Keratinocyte (primary cell): ENCODE results near the gene GID8. TPM values are rescaled to one million over a fixed set of nuclear protein-coding genes. Genes with fewer than 3 reads are reported as not detected.

Source experiments
- DNase-seq: peaks from one replicate; pipeline ENCODE4 v3.0.0-alpha.2; 2011; ENCODE audit warnings: low read depth, missing footprints, low spot score
- FAIRE-seq: peaks from 2 replicates; lab custom pipeline; 2011; peaks lifted over from hg19 to GRCh38; lab: Jason Lieb, UNC
- H2AFZ ChIP-seq: 2 replicates; pipeline ENCODE4 v1.6.0; 2012; ENCODE audit warnings: low read length, control low read depth, inconsistent platforms; ENCODE audit not compliant: control insufficient read depth
- H3K27ac ChIP-seq: 2 replicates; pipeline ENCODE4 v1.5.1; 2011; ENCODE audit warnings: low read length; ENCODE audit not compliant: control insufficient read depth, insufficient read depth
- H3K27me3 ChIP-seq: 3 replicates; pipeline ENCODE4 v1.6.0; 2011; ENCODE audit warnings: low read length; ENCODE audit not compliant: control insufficient read depth, insufficient read depth; ENCODE audit errors: extremely low read depth
- H3K36me3 ChIP-seq, 2 experiments: 2 replicates in 1 of 2; 3 replicates in 1 of 2; pipeline ENCODE4 v1.5.1; 2011; ENCODE audit warnings: low read length in 2 of 2, mild to moderate bottlenecking in 1 of 2; ENCODE audit not compliant: control insufficient read depth in 2 of 2, insufficient read depth in 2 of 2; ENCODE audit errors: extremely low read depth in 1 of 2
- H3K4me1 ChIP-seq: 3 replicates; pipeline ENCODE4 v1.5.1; 2011; ENCODE audit warnings: low read length; ENCODE audit not compliant: control insufficient read depth, insufficient read depth; ENCODE audit errors: extremely low read depth
- H3K4me2 ChIP-seq: 3 replicates; pipeline ENCODE4 v1.6.0; 2011; ENCODE audit warnings: low read depth, low read length; ENCODE audit not compliant: control insufficient read depth, insufficient read depth; ENCODE audit errors: extremely low read depth
- H3K4me3 ChIP-seq, 3 experiments: fragments of 200-600 bp in 1 of 3; sonication (generic) in 1 of 3; 2 replicates in 2 of 3; 3 replicates in 1 of 3; pipeline ENCODE4 v1.5.1; 2011 to 2016; ENCODE audit warnings: low read length in 3 of 3, mild to moderate bottlenecking in 3 of 3, control low read depth in 2 of 3, inconsistent platforms in 1 of 3, low read depth in 1 of 3, mixed read lengths in 1 of 3, mixed run types in 1 of 3, moderate library complexity in 1 of 3; ENCODE audit not compliant: control insufficient read depth in 2 of 3, insufficient read depth in 2 of 3; ENCODE audit errors: extremely low read depth in 1 of 3
- H3K79me2 ChIP-seq: 2 replicates; pipeline ENCODE4 v1.6.0; 2012; ENCODE audit warnings: low read length; ENCODE audit not compliant: control insufficient read depth, insufficient read depth
- H3K9ac ChIP-seq: 3 replicates; pipeline ENCODE4 v1.6.0; 2011; ENCODE audit warnings: low read length; ENCODE audit not compliant: control insufficient read depth, insufficient read depth; ENCODE audit errors: extremely low read depth
- H3K9me1 ChIP-seq: 3 replicates; pipeline ENCODE4 v1.6.0; 2011; ENCODE audit warnings: low read length; ENCODE audit not compliant: control insufficient read depth, insufficient read depth; ENCODE audit errors: extremely low read depth
- H3K9me3 ChIP-seq: 2 replicates; pipeline ENCODE4 v1.5.1; 2012; ENCODE audit warnings: low read depth, low read length; ENCODE audit not compliant: control insufficient read depth
- H4K20me1 ChIP-seq: 3 replicates; pipeline ENCODE4 v1.6.0; 2011; ENCODE audit warnings: low read length; ENCODE audit not compliant: control insufficient read depth, insufficient read depth; ENCODE audit errors: extremely low read depth
- EZH2 ChIP-seq: IDR thresholded peaks from one replicate; pipeline ENCODE4 v1.6.1; 2012; ENCODE audit warnings: inconsistent platforms, mild to moderate bottlenecking, low read length, moderate library complexity
- dilution Hi-C: fragments of 300-500 bp; cut with MboI; formaldehyde crosslinking; loops from one replicate; pipeline ENCODE4 v1.7.0; 2020; ENCODE audit warnings: low sequenced_read_pairs; ENCODE audit not compliant: extremely low pct_ligation_motif_present
- polyA plus RNA-seq, 5 experiments: library from polyadenylated mRNA; depleted of rRNA in 3 of 5; stranded (reverse) in 3 of 5; stranded (forward) in 1 of 5; unstranded in 1 of 5; fragments of >200 nt; gene quantifications; 1 replicate in 1 of 5; 2 replicates in 3 of 5; 3 replicates in 1 of 5; pipeline versions ENCODE4 v1.2.1 to v1.2.3, GENCODE V29; 2011 to 2012; ENCODE audit warnings: missing spikeins in 2 of 5, low read depth in 1 of 5, low replicate concordance in 1 of 5
- TF ChIP-seq, protein P1 (sequence below), 3 experiments: IDR thresholded peaks in 1 of 3; conservative IDR thresholded peaks in 1 of 3; optimal IDR thresholded peaks in 1 of 3; 2 replicates in 2 of 3; 3 replicates in 1 of 3; pipeline versions ENCODE3 to v1.5.1; 2011; ENCODE audit warnings: low read length in 3 of 3, mild to moderate bottlenecking in 3 of 3, moderate library complexity in 2 of 3, control low read depth in 1 of 3, inconsistent platforms in 1 of 3; ENCODE audit not compliant: insufficient read depth in 2 of 3; ENCODE audit errors: extremely low read depth in 1 of 3

The GID8 gene
- polyA plus RNA-seq, 1 donor (not counting 4 experiments of a cell fraction or from before 2014, with no cell fraction given), result 23.7 TPM

DNA sequence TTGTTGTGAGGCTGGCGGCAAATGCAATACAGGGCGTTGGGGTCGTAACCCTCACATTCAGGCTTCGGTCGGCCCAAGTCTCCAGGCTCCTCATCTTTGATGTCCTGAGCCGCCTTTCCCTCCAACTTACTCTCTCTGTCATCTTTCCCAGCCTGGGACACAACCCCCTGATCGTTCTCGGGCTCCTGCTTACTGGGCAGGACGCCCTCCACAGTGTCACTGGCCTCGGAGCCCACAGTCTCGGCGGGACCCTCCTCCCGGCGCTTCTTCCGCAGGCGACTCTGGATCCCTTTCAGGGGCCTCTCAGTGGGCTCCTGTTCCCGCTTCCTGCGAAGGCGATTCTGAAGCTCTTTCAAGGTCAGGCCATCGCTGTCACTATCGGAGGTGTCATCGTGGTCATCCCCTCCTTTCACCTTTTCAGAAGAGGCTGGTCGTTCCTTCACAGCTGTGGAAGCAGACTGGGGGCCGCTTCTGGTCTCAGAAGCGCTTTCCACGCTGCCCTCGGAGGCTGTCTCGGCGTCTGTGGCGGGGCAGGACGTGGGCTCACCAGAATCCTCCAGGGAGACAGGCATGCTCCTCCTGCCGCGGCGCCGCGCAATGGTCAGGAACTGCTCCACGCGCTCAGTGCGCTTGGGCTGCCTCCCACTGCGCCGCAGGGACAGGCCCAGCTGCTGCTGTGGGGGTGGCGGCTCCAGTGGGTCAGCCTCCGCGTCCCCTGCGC, 27.0 kb upstream of the GID8 start:
- H3K9me3 ChIP-seq, result no peaks in the 10 kb centered on the region
- H3K27me3 ChIP-seq, result no peaks in the 10 kb centered on the region
- FAIRE-seq (no peak), DNase-seq (no peak)
- TF ChIP-seq EZH2, result no peak
- TF ChIP-seq, protein P1, sequence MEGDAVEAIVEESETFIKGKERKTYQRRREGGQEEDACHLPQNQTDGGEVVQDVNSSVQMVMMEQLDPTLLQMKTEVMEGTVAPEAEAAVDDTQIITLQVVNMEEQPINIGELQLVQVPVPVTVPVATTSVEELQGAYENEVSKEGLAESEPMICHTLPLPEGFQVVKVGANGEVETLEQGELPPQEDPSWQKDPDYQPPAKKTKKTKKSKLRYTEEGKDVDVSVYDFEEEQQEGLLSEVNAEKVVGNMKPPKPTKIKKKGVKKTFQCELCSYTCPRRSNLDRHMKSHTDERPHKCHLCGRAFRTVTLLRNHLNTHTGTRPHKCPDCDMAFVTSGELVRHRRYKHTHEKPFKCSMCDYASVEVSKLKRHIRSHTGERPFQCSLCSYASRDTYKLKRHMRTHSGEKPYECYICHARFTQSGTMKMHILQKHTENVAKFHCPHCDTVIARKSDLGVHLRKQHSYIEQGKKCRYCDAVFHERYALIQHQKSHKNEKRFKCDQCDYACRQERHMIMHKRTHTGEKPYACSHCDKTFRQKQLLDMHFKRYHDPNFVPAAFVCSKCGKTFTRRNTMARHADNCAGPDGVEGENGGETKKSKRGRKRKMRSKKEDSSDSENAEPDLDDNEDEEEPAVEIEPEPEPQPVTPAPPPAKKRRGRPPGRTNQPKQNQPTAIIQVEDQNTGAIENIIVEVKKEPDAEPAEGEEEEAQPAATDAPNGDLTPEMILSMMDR (optimal IDR thresholded peaks at IDR 0.05 in 1 of 3, IDR thresholded peaks at IDR 0.05 in 1 of 3, conservative IDR thresholded peaks at IDR 0.05 in 1 of 3; ENCODE audit: extremely low read depth in 1 of 3, insufficient read depth in 2 of 3, low read length in 3 of 3), result no peak
- peaks cover 48 to 67% of the 10 kb centered on the region in 2 experiments for H3K36me3 ChIP-seq
- H3K27ac ChIP-seq, result no peak overlapping the region
- dilution Hi-C loops, result no loop called here
- no peak overlapping the region for H3K9ac ChIP-seq
- H3K4me3 ChIP-seq, result no peak overlapping the region
- no peak overlapping the region for H3K4me2 ChIP-seq
- H4K20me1 ChIP-seq, result peaks cover 31% of the 10 kb centered on the region
- H2AFZ ChIP-seq, result no peak overlapping the region
- no peaks in the 10 kb centered on the region for H3K4me1 ChIP-seq
- peaks cover 82% of the 10 kb centered on the region for H3K79me2 ChIP-seq
- no peaks in the 10 kb centered on the region for H3K9me1 ChIP-seq

DNA sequence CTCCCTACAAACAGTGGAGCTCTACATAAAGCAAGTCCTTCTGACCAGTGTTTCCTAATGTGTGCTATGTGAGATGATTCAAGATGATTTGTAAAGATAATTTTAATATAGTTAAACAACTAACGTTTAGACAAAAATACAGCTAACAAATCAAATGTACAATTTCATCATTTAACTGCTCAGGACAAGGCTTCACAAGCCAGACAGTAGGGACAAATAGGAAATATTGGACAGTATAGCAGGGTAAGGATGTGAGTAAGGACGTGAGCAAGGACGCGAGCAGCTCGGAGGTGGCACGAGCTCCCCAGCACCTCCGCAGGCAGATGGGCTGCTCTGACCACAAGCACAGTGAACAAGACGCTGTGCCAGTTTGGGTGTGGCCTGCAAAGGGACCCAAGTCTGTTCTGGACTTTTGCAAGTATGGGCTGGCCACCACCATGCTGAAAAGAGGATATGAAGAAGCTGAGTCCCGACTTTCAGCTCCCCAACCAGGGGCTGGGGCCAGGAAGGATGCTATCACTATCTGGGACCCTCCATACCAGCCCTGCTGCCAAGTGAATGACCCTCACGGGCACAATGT, 26.2 kb upstream of the GID8 start:
- H3K27me3 ChIP-seq, result no peaks in the 10 kb centered on the region
- no peaks in the 10 kb centered on the region for H3K9me1 ChIP-seq
- H3K9ac ChIP-seq, result no peak overlapping the region
- DNase-seq (no peak), FAIRE-seq (no peak)
- no peaks in the 10 kb centered on the region for H3K4me1 ChIP-seq
- no peak overlapping the region for H2AFZ ChIP-seq
- no peaks in the 10 kb centered on the region for H3K9me3 ChIP-seq
- dilution Hi-C loops, result no loop called here
- no peak for TF ChIP-seq EZH2
- no peak overlapping the region for H3K4me3 ChIP-seq
- peaks cover 44 to 60% of the 10 kb centered on the region in 2 experiments for H3K36me3 ChIP-seq
- peaks cover 89% of the 10 kb centered on the region for H3K79me2 ChIP-seq
- H3K4me2 ChIP-seq, result no peak overlapping the region
- H4K20me1 ChIP-seq, result peaks cover 37% of the 10 kb centered on the region
- no peak overlapping the region for H3K27ac ChIP-seq
